Measurements from ENCODE around the gene COMMD10.

The COMMD10 gene

GRCh38 chr5:116237917-116238500 lies 153.2 kb downstream of the COMMD10 start:
- DNase-seq (ENCODE audit: low spot score): no peak
- no peak for TF ChIP-seq CTCF (IDR thresholded peaks at IDR 0.05; ENCODE audit: extremely low read depth, insufficient read depth, missing control alignments)
- in situ Hi-C loops (cut with MboI; ENCODE audit: low pct_unique_long_range_greater_than_20kb, low sequenced_read_pairs, unreplicated experiment): no loop called here

DNA sequence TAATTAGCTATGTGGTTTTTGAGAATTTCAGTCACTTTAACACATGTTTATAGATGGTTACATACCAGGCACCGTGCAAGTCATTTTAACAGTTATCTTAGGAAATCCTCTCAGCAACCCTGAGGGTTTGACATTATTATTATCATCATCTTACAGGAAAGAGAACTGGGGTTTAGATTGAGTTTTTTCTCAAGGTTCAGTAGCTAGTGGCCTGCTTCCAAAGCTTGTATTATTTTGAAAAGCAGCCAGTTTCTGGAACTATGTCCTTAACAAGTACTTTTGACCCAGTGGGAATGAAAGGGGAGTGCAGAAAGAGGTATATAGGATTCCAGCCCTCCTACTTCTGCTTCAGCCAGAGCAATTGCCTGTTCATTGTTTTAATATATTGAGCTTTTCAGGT lies 157.5 kb downstream of the COMMD10 start:
- no peak for DNase-seq (ENCODE audit: low spot score)
- in situ Hi-C loops (cut with MboI; ENCODE audit: low pct_unique_long_range_greater_than_20kb, low sequenced_read_pairs, unreplicated experiment): no loop called here
- no peak for TF ChIP-seq CTCF (IDR thresholded peaks at IDR 0.05; ENCODE audit: extremely low read depth, insufficient read depth, missing control alignments)

GRCh38 chr5:116248432-116248831 lies 163.6 kb downstream of the COMMD10 start:
- in situ Hi-C loops (cut with MboI; ENCODE audit: low pct_unique_long_range_greater_than_20kb, low sequenced_read_pairs, unreplicated experiment): no loop called here
- DNase-seq (ENCODE audit: low spot score): no peak
- TF ChIP-seq CTCF (IDR thresholded peaks at IDR 0.05; ENCODE audit: extremely low read depth, insufficient read depth, missing control alignments): no peak

DNA sequence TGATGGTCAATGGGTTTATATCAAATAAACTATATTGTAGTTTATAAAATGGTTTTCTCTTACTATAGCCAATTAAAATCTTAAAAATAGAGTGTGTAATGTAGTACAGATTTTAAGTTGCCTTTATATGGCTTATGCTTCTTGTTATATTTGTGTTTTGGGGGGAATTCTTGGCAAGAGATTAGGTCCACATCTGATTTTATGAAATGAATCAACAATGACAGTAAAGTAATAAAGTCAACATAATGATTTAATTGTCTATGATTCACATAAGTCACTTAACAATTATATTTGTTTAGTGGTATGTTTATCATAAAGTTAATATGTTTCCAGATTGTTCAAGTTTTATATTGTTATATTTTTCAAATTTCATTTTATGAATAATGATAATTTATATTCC lies 164.8 kb downstream of the COMMD10 start:
- no peak for TF ChIP-seq CTCF (IDR thresholded peaks at IDR 0.05; ENCODE audit: extremely low read depth, insufficient read depth, missing control alignments)

GRCh38 chr5:116256717-116257116 lies 171.9 kb downstream of the COMMD10 start:
- in situ Hi-C loops (cut with MboI; ENCODE audit: low pct_unique_long_range_greater_than_20kb, low sequenced_read_pairs, unreplicated experiment): no loop called here
- DNase-seq (ENCODE audit: low spot score): no peak
- TF ChIP-seq CTCF (IDR thresholded peaks at IDR 0.05; ENCODE audit: extremely low read depth, insufficient read depth, missing control alignments): no peak

More for the DNA sequence above, 164.8 kb downstream of the COMMD10 start:
- in situ Hi-C loops (cut with MboI; ENCODE audit: low pct_unique_long_range_greater_than_20kb, low sequenced_read_pairs, unreplicated experiment): no loop called here
- no peak for DNase-seq (ENCODE audit: low spot score)

DNA sequence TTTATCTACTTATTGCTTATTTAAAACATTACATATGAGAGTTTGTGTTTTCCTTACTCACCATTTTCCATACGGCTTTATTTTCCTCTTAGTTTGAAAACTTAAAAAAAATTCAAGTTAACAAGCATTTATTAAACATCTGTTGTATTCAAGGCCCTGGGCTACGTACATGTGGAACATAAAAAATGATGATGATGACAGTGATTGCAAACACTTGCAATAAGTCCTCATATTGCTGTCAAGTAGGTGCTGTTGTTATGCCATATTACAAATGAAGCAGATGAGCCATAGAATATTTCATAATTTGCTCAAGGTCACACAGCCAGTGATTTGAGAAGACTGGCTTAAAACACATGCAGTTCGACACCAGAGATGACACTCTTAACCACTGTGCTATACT lies 180.6 kb downstream of the COMMD10 start:
- in situ Hi-C loops (cut with MboI; ENCODE audit: low pct_unique_long_range_greater_than_20kb, low sequenced_read_pairs, unreplicated experiment): no loop called here

More for the DNA sequence above, 180.6 kb downstream of the COMMD10 start:
- TF ChIP-seq CTCF (IDR thresholded peaks at IDR 0.05; ENCODE audit: extremely low read depth, insufficient read depth, missing control alignments): no peak
- no peak for DNase-seq (ENCODE audit: low spot score)

Measured in GM13977 (cell line).